ENCODE data around the gene LIMCH1. TPM values are rescaled to one million over a fixed set of nuclear protein-coding genes. Genes with fewer than 3 reads are reported as not detected.
A peak's percentile ranks its signal among the peaks of the same experiment; 100 is the strongest.
"Not testable (repeated sequence)": the region's sequence is repeated elsewhere in the genome, so short reads cannot be mapped to it uniquely, and the experiment has no call there.

LIMCH1 gene
- polyA plus RNA-seq (2013, experiment 1 of 2), result 4.5 TPM
- polyA plus RNA-seq (2013, experiment 2 of 2), result 4.9 TPM

GRCh38 chr4:41538017-41538733 is at the start of gene LIMCH1:
Gene LIMCH1 (plus strand): TSS chr4:41538157. CDS start chr4:41605996, 67,839 bp downstream.
- Histone ChIP-seq H3K9ac (ENCODE audit: low read depth, low read length) (no peak within 1 kb of the TSS), H3K27me3 (ENCODE audit: insufficient read depth, low read length) (no peaks in the 10 kb centered on the region), H3K36me3 (ENCODE audit: insufficient read depth, low read length) (no peaks in the 10 kb centered on the region), H3K4me3 (ENCODE audit: low read length) (no peak within 1 kb of the TSS), H3K9me3 (ENCODE audit: insufficient read depth, low read depth, low read length) (no peaks in the 10 kb centered on the region), H3K4me1 (ENCODE audit: insufficient read depth, low read length) (peaks cover 18% of the 10 kb centered on the region), H3K27ac (ENCODE audit: low read depth, low read length) (no peak within 1 kb of the TSS)
- WGBS, result 45% methylated on average over 5 of the region's 9 CpGs

- not testable (repeated sequence) for H3K9me3 ChIP-seq (ENCODE audit: insufficient read depth, low read depth, low read length); H3K9ac ChIP-seq (ENCODE audit: low read depth, low read length); H3K36me3 ChIP-seq (ENCODE audit: insufficient read depth, low read length); H3K27me3 ChIP-seq (ENCODE audit: insufficient read depth, low read length); H3K4me1 ChIP-seq (ENCODE audit: insufficient read depth, low read length); H3K27ac ChIP-seq (ENCODE audit: low read depth, low read length); H3K4me3 ChIP-seq (ENCODE audit: low read length)
- WGBS, result 96% methylated on average over 28 of the region's 28 CpGs
These were observed 46.8 kb upstream of the LIMCH1 start for GRCh38 chr4:41491081-41491576.

- Histone ChIP-seq H3K27ac (ENCODE audit: low read depth, low read length) (no peak overlapping the region), H3K9ac (ENCODE audit: low read depth, low read length) (no peak overlapping the region), H3K36me3 (ENCODE audit: insufficient read depth, low read length) (no peaks in the 10 kb centered on the region), H3K27me3 (ENCODE audit: insufficient read depth, low read length) (no peaks in the 10 kb centered on the region), H3K4me1 (ENCODE audit: insufficient read depth, low read length) (no peaks in the 10 kb centered on the region), H3K9me3 (ENCODE audit: insufficient read depth, low read depth, low read length) (no peaks in the 10 kb centered on the region), H3K4me3 (ENCODE audit: low read length) (no peak overlapping the region)
These were observed 41.0 kb upstream of the LIMCH1 start for GRCh38 chr4:41496977-41497376.

- Histone ChIP-seq H3K27ac (ENCODE audit: low read depth, low read length) (no peak overlapping the region), H3K27me3 (ENCODE audit: insufficient read depth, low read length) (no peaks in the 10 kb centered on the region), H3K36me3 (ENCODE audit: insufficient read depth, low read length) (no peaks in the 10 kb centered on the region), H3K9ac (ENCODE audit: low read depth, low read length) (no peak overlapping the region), H3K4me3 (ENCODE audit: low read length) (no peak overlapping the region), H3K4me1 (ENCODE audit: insufficient read depth, low read length) (no peaks in the 10 kb centered on the region), H3K9me3 (ENCODE audit: insufficient read depth, low read depth, low read length) (no peaks in the 10 kb centered on the region)
- 95% methylated on average over 2 of the region's 4 CpGs for WGBS
These were observed 39.8 kb upstream of the LIMCH1 start for GRCh38 chr4:41498177-41498576.

- 64% methylated on average over 2 of the region's 2 CpGs for WGBS
- Histone ChIP-seq H3K36me3 (ENCODE audit: insufficient read depth, low read length) (no peaks in the 10 kb centered on the region), H3K27me3 (ENCODE audit: insufficient read depth, low read length) (no peaks in the 10 kb centered on the region), H3K27ac (ENCODE audit: low read depth, low read length) (peak overlapping the region; percentile 13; the same call in 1 of the 2 replicates), H3K9me3 (ENCODE audit: insufficient read depth, low read depth, low read length) (no peaks in the 10 kb centered on the region), H3K4me1 (ENCODE audit: insufficient read depth, low read length) (peaks cover 8% of the 10 kb centered on the region; the same call in 1 of the 2 replicates), H3K9ac (ENCODE audit: low read depth, low read length) (no peak overlapping the region), H3K4me3 (ENCODE audit: low read length) (no peak overlapping the region)
These were observed 33.7 kb upstream of the LIMCH1 start for GRCh38 chr4:41504167-41504818.

- Histone ChIP-seq H3K9me3 (ENCODE audit: insufficient read depth, low read depth, low read length) (no peaks in the 10 kb centered on the region), H3K36me3 (ENCODE audit: insufficient read depth, low read length) (no peaks in the 10 kb centered on the region), H3K4me1 (ENCODE audit: insufficient read depth, low read length) (peaks cover 8% of the 10 kb centered on the region; the same call in 1 of the 2 replicates), H3K27me3 (ENCODE audit: insufficient read depth, low read length) (no peaks in the 10 kb centered on the region), H3K4me3 (ENCODE audit: low read length) (no peak overlapping the region), H3K27ac (ENCODE audit: low read depth, low read length) (no peak overlapping the region), H3K9ac (ENCODE audit: low read depth, low read length) (no peak overlapping the region)
- WGBS, result 82% methylated on average over 2 of the region's 2 CpGs
These were observed 32.7 kb upstream of the LIMCH1 start for GRCh38 chr4:41505161-41505661.

GRCh38 chr4:41506130-41506529 is 31.8 kb upstream of the LIMCH1 start:
- WGBS, result 96% methylated on average over 2 of the region's 2 CpGs
- Histone ChIP-seq H3K4me1 (ENCODE audit: insufficient read depth, low read length) (peaks cover 8% of the 10 kb centered on the region; the same call in 1 of the 2 replicates), H3K36me3 (ENCODE audit: insufficient read depth, low read length) (no peaks in the 10 kb centered on the region), H3K9ac (ENCODE audit: low read depth, low read length) (no peak overlapping the region), H3K4me3 (ENCODE audit: low read length) (no peak overlapping the region), H3K27me3 (ENCODE audit: insufficient read depth, low read length) (no peaks in the 10 kb centered on the region), H3K27ac (ENCODE audit: low read depth, low read length) (no peak overlapping the region), H3K9me3 (ENCODE audit: insufficient read depth, low read depth, low read length) (no peaks in the 10 kb centered on the region)

- no peak overlapping the region for H3K4me3 ChIP-seq (ENCODE audit: low read length)
- H3K9me3 ChIP-seq (ENCODE audit: insufficient read depth, low read depth, low read length), result no peaks in the 10 kb centered on the region
- no peak overlapping the region for H3K9ac ChIP-seq (ENCODE audit: low read depth, low read length)
- H3K27ac ChIP-seq (ENCODE audit: low read depth, low read length), result no peak overlapping the region
- no peaks in the 10 kb centered on the region for H3K36me3 ChIP-seq (ENCODE audit: insufficient read depth, low read length)
- H3K27me3 ChIP-seq (ENCODE audit: insufficient read depth, low read length), result no peaks in the 10 kb centered on the region
- 98% methylated on average over 3 of the region's 3 CpGs for WGBS
- H3K4me1 ChIP-seq (ENCODE audit: insufficient read depth, low read length), result peaks cover 8% of the 10 kb centered on the region; the same call in 1 of the 2 replicates
These were observed 30.5 kb upstream of the LIMCH1 start for GRCh38 chr4:41507291-41507947.

GRCh38 chr4:41509451-41509866 is 28.5 kb upstream of the LIMCH1 start:
- Histone ChIP-seq H3K4me1 (ENCODE audit: insufficient read depth, low read length) (0 out of 2 replicates have a peak, but pooled peaks cover under 1% of the 10 kb centered on the region), H3K4me3 (ENCODE audit: low read length) (no peak overlapping the region), H3K27ac (ENCODE audit: low read depth, low read length) (no peak overlapping the region), H3K36me3 (ENCODE audit: insufficient read depth, low read length) (no peaks in the 10 kb centered on the region), H3K9ac (ENCODE audit: low read depth, low read length) (no peak overlapping the region), H3K9me3 (ENCODE audit: insufficient read depth, low read depth, low read length) (no peaks in the 10 kb centered on the region), H3K27me3 (ENCODE audit: insufficient read depth, low read length) (no peaks in the 10 kb centered on the region)
- WGBS, result 92% methylated on average over 2 of the region's 2 CpGs

GRCh38 chr4:41510179-41510578 is 27.8 kb upstream of the LIMCH1 start:
- WGBS, result 100% methylated on average over 1 of the region's 1 CpG
- Histone ChIP-seq H3K27ac (ENCODE audit: low read depth, low read length) (no peak overlapping the region), H3K9me3 (ENCODE audit: insufficient read depth, low read depth, low read length) (no peaks in the 10 kb centered on the region), H3K9ac (ENCODE audit: low read depth, low read length) (no peak overlapping the region), H3K36me3 (ENCODE audit: insufficient read depth, low read length) (no peaks in the 10 kb centered on the region), H3K4me1 (ENCODE audit: insufficient read depth, low read length) (no peaks in the 10 kb centered on the region), H3K4me3 (ENCODE audit: low read length) (no peak overlapping the region), H3K27me3 (ENCODE audit: insufficient read depth, low read length) (no peaks in the 10 kb centered on the region)

- WGBS, result no CpG with 5 or more reads among the region's 1 CpG
- H3K9me3 ChIP-seq (ENCODE audit: insufficient read depth, low read depth, low read length), result no peaks in the 10 kb centered on the region
- no peak overlapping the region for H3K9ac ChIP-seq (ENCODE audit: low read depth, low read length)
- H3K27ac ChIP-seq (ENCODE audit: low read depth, low read length), result no peak overlapping the region
- H3K27me3 ChIP-seq (ENCODE audit: insufficient read depth, low read length), result no peaks in the 10 kb centered on the region
- no peaks in the 10 kb centered on the region for H3K4me1 ChIP-seq (ENCODE audit: insufficient read depth, low read length)
- H3K36me3 ChIP-seq (ENCODE audit: insufficient read depth, low read length), result no peaks in the 10 kb centered on the region
- H3K4me3 ChIP-seq (ENCODE audit: low read length), result no peak overlapping the region
These were observed 25.8 kb upstream of the LIMCH1 start for GRCh38 chr4:41512136-41512535.

Measured in HUES64 (cell line).